Measurements from ENCODE around the gene RPRD2.
"Not testable (repeated sequence)": the region's sequence is repeated elsewhere in the genome, so short reads cannot be mapped to it uniquely, and the experiment has no call there.

Gene RPRD2

DNA sequence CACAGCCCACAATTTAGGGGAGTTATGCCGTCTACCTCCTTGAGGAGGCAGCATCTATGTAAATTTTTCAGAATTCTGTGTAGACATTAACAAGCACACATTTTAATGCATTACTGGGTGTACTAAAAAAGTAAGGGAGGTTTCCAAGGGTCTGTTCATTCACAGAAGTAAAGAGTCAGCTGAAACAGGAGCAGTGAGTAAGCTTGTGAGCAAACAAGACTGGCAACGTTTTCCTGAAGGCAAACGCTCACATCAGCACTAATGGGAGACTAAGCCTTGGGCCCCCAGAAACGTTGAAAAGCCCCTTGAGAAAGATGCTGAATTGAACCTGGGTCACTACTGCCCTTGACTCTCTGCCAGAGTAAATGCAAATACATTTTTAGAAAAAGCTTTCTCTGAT is 25.7 kb downstream of the RPRD2 start:
- DNase-seq, result no peak

DNA sequence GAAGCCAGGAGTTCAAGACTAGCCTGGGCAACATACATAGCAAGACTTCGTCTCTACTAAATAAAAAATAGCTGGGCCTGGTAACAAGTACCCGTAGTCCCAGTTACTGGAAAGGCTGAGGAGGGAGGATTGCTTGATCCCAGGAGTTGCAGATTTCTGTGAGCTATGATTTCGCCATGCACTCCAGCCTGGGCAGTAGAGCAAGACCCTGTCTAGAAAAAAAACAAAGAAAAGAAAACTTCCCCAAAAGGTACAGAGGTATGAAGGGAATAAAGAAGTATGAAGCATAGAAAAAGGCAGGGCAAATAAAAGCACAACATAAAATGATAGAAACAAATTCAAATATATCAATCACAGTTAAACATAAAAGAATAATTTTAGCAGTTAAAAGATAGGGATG is 28.7 kb downstream of the RPRD2 start:
- no peak for DNase-seq

DNA sequence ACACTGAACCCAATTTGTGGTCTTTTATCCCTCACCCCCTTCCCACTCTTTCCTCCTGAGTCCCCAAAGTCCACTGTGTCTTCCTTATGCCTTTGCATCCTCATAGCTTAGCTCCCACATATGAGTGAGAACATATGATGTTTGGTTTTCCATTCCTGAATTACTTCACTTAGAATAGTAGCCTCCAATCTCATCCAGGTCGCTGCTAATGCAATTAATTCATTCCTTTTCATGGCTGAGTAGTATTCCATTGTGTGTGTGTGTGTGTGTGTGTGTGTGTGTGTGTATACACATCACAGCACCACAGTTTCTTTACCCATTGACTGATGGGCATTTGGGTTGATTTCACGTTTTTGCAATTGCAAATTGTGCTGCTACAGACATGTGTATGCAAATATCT is 31.2 kb downstream of the RPRD2 start:
- not testable (repeated sequence) for DNase-seq

DNA sequence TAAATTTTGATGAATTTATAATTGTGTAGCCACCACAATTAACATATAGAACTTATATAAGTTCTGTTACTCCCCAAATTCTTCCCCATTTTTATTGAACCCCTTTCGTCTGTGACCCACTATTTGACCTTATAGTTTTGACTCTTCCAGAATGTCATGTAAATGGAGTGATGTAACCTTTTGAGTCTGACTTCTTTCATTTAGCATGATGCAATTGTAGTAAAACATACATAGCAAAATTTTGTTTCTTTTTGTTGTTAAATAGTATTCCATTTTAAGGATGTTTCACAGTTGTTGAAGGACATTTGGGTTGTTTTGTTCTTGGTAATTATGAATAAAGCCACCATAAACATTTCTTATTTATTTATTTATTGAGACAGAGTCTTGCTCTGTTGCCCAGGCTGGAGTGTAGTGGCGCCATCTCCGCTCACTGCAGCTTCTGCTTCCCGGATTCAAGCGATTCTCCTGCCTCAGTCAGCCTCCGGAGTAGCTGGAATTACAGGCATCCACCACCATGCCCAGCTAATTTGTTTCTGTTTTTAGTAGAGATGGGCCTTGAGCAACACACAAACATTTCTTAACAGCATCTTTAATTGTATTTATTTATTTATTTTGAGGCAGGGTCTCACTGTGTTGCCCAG is 33.6 kb downstream of the RPRD2 start:
- no peak for DNase-seq

DNA sequence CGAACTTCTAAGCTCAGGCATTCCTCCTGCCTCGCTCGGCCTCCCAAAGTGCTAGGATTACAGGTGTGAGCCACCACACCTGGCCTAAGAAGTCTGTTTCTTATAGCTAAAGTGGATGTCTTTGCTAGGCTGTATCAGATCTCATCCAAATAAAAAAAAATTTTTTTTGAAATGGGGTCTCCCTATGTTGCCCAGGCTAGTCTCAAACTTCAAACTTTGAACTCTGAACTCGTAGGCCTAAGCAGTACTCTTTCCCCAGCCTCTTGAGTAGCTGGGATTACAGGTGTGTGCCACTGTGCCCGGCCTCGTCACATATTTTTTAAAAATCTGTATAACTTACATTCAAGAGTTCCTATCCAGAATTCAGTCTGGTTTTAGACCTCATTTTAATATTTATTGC is 40.5 kb downstream of the RPRD2 start:
- DNase-seq, result no peak

DNA sequence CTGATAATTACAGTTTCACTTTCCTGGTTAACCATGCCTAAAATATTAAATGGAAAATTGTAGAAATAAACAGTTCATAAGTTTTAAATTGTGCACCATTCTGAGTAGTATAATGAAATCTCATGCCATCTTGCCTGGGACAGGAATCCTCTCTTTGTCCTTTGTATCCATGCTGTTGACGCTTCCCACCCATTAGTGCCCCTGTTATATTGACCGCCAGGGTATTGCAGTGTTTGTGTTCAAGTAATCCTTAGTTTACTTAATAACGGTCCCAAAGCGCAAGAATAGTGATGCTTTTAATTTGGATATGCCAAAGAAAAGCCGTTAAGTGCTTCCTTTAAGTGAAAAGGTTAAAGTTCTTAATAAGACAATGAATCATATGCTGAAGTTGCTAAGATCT is 41.7 kb downstream of the RPRD2 start:
- DNase-seq, result no peak

DNA sequence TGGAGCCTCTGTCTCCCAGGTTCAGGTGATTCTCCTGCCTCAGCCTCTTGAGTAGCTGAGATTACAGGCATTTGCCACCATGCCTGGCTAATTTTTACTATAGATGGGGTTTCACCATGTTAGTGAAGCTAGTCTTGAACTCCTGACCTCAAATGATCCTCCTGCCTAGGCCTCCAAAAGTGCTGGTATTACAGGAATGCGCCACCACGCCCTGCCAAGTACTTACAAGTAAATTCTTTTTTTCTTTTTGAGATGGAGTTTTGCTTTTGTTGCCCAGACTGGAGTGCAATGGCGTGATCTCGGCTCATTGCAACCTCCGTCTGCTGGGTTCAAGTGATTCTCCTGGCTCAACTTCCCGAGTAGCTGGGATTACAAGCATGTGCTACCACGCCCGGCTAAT is 42.5 kb downstream of the RPRD2 start:
- no peak for DNase-seq

DNA sequence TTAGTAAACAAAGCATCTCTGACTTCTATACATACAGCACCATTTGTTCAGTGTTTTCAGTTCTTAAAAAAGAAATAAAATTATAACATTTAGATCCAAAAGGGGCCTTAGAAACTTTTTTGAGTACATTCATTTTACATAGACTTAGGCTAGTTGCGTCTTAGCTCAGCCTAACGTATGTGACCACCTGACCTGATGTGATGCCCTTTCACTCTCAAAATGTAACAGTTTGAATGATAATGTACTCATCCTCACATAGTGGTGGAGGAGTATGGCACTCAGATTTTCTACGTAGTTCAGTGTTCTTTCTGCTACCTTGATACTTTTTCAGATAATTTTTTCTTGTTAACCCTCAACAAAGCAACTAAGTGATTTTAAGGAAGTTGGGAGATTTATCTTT is 43.4 kb downstream of the RPRD2 start:
- no peak for DNase-seq

DNA sequence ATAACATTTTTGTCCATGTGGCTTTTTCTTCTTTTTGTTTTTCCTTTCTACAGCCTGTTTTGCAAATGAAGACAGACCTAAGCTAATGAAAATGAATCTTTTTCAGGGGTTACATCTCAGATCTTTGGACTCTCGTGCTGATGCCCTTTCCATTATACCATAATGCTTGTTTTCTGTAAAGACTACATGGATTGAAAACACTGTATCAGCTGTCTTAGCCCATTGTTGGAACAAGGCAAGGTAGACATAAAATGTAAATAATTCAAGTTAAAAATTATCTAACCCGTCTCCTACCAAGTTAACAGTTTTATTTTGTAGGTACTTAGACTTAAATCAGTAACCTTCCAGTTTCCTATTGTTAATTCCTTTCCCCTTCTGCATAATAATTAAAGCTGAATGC is 44.9 kb downstream of the RPRD2 start:
- DNase-seq, result no peak

DNA sequence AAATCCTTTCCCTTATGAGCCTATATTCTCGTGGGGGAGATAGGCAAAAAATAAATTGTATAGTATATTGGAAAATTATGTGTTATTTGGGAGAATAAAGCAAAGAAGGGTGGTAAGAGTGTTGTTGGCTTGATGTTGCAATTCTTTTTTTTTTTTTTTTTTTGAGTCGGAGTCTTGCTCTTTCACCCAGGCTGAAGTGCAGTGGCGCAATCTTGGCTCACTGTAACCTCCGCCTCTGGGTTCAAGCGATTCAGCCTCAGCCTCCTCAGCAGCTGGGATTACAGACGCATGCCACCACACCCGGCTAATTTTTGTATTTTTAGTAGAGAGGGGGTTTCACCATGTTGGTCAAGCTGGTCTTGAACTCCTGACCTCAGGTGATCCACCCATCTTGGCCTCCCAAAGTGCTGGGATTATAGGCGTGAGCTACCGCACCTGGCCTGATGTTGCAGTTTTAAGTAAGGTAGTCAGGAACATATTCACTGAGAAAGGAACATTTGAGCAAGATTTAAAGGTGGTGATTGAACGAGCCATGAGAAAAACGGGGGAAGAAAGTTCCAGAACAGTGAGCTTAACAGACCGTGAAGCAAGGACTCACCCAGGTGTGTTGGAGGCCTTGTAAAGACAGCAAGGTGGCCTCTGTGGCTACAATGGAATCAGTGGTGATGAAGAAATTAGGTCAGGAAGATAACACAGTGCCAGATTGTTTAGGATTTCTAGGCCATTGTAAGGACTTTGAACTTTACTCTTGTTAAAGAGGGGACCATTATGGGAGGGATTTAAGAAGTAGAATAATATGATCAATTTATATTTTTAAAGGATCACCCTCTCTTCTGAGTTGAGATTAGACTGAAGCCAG is 45.8 kb downstream of the RPRD2 start:
- no peak for DNase-seq

DNA sequence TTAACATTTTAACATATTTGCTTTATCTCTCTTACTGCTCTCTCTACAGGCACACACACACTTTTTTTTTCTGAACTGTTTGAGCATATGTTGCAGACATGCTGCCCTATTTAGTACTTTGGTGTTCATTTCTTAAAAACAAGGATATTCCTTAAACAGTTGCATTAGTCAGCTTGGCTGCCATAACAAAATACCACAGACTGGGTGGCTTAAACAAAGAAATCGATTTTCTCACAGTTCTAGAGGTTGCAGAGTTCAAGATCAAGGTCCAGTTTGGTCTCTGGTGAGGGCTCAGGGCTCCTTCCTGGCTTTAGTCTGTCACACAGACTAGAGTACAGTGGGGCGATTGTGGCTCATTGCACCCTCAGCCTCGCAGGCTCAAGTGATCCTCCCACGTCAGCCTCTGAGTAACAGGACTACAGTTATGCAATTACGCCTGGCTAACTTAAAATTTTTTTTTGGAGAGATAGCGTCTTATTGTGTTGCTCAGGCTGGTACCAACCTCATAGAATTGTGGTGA is 46.7 kb downstream of the RPRD2 start:
- no peak for DNase-seq

DNA sequence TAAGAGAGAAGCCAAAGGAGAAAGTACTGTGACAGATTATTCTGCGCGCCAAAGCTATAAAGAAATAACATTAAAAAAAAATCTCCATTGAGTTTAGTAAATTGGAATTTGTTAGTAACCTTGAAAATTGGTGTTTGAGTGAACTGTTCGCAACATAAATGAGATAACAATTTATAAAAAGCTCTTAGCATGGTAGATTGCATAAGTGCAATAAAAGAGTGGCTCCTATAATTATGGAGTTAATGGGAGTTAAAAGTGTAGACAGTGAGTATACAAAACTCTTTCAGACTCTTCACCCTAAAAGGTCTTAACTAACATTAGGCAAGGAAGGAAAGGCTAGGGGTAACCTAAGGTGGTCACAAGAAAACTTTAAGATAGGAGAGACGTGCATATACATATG is 50.6 kb downstream of the RPRD2 start:
- DNase-seq, result no peak

DNA sequence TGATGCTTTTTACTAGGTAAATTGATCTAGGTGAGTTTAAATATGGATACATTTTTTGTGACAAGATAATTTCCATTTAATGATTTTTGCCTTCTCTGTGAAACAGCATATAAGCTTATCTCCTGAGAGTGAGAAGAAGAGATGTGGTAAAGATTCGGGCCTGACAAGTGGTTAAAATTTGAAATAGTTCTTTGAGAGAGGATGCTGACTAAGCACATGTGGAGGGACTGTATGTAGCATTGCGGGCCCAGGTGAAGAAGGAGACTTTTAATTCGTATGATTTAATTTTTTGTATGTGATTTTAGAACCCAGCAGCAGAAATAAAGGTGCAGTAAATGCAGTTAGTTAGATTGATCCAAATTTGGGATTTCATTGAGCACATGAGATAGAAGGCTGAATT is 51.9 kb downstream of the RPRD2 start:
- DNase-seq, result no peak

DNA sequence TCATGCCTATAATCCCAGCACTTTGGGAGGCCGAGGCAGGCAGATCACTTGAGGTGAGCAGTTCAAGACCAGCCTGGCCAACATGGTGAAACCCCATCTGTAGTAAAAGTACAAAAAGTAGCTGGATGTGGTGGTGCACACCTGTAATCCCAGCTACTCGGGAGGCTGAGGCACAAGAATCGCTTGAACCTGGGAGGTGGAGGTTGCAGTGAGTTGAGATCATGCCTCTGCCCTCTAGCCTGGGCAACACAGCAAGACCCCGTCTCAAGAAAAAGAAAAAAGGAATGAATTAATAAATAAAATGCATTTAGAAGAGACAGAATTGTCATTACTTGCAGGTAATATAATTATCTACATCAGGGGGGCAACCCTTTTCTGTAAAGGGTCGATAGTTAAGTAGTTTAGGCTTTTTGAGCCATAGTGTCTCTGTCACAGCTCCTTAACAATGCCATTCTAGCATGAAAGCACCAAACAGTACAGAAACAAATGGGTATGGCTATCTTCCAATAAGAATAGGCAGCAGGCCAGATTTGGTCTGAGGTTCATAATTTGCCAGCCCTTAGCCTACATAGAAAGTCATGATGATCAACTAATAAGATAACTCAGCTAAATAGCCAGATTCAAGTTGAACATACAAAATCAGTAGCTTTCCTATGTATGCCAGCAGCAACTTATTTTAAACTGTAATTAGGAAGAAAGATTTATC is 56.8 kb downstream of the RPRD2 start:
- DNase-seq, result no peak

DNA sequence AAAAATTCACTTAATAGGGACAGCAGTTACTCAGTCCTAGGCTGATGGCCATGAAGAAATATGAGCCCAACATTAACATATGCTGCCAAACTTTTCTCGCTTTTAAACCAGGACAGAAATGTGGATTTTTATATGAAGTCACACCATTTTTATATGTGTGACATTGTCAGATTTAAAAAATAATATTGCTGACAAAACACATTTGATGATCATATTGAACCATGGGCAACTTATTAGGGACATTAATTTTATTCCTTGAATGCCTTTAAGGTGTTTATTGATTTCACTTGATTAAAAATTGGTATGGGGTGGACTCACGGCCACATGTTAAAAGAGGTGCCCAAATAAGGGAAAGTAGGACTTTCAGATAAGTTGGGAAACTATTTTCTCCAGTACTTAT is 58.6 kb downstream of the RPRD2 start:
- no peak for DNase-seq

DNA sequence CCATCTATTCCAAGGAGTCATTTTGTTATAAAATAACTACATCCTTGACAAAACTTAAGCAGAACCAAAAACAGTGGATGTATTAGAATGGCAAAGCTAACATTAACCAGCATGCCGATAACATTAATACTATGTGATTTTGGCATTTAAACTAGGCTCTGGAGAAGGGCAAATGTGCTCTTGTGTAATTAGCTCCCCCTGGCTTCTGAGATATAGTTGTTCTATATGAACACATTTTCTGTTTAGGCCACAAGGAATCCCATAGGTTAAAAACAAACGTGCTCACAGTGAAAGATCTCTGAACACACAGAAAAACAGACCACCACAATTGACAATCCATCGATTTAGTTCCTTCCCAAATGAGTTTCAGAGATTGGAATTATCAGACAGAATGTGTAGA is 65.9 kb downstream of the RPRD2 start:
- no peak for DNase-seq

DNA sequence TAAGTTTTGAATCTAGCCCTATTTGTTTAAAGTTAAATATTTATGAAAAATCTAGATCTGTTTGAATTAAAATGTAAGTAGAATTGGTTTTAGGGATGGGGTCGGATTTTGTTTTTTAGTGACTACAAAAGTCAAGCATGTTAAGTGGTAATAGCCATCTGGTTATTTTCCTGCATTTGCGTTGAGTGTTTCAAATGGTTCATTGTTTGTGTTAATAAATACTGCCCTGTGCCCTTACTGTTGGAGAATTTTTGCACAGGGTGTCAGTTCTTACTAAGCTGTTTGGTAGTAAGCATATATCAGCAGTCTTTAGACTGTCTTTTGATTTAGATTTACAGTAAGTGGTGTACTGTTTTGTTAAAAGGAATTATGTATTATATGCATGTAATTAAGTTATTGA is 77.2 kb downstream of the RPRD2 start:
- no peak for DNase-seq

DNA sequence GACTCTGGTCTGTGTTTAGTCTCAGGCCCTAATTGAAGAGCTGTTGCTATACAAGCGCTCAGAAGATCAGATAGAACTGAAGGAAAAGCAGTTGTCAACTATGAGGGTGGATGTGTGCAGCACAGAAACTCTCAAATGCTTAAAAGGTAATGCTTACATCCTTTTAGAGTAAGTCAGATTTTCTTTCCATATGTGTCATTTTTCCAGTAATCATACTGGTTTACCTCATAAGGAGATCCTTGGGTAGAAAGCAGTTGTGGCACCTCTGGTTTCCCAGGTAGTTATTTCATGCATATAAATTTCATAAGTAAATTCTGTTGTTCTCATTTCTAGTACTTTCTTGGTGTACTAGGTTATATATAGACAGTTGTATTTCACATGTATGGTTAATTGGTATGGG is 80.3 kb downstream of the RPRD2 start:
- no peak for DNase-seq

DNA sequence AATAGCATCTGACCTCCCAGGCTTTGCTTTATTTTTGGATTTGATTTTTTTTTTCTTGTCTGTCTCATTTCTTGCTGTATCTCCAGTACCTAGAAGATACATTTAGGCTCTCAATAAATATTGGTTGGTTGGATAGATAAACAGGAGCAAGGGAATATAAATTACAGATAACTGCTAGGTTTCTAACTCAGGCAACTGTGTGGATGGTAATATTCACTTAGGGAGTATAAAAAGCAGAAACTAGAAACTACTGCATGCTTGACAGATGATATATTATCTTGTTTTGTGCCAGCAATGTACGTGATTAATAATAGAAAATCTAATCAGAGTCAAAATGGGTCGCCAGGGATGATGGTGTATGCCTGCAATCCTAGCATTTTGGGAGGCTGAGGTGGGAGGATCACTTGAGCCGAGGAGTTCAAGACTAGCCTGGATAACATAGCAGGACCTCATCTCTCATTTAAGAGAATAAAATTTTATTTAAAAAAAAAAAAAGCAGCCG is 92.2 kb downstream of the RPRD2 start:
- peak; percentile 1 for DNase-seq

DNA sequence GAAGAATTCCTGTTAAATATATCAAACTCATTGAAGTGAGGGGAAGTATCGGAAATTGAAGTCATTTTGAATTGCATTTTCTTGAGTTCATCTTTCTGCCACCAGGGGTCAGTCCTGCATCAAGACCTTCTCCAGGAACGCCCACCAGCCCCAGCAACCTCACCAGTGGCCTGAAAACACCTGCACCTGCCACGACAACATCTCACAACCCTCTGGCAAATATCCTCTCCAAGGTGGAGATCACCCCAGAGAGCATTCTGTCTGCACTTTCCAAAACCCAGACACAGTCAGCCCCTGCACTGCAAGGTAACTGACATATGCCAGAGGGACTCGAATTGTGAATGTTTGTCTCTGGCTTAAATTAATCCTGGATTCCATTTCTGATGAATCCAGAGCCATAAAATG is 100.5 kb downstream of the RPRD2 start:
- peak; percentile 71 for DNase-seq

DNA sequence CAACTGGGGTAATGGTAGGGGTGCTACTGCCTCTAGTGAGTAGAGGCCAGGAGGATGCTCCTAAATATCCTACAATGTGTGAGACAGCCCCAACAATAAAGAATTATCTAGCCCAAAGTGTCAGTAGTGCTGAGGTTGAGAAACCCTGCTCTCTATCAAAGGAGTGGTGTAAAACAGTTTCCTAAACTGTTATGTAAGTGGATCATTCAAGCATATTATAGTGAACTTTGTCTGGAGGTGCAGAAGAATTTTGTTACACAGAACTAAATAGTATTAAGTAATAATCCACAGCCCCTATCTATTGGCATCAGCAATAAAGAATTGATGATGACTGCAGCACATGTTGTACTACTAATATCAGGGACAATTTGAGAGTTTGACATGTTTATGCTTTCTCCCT is 103.0 kb downstream of the RPRD2 start:
- DNase-seq, result no peak

DNA sequence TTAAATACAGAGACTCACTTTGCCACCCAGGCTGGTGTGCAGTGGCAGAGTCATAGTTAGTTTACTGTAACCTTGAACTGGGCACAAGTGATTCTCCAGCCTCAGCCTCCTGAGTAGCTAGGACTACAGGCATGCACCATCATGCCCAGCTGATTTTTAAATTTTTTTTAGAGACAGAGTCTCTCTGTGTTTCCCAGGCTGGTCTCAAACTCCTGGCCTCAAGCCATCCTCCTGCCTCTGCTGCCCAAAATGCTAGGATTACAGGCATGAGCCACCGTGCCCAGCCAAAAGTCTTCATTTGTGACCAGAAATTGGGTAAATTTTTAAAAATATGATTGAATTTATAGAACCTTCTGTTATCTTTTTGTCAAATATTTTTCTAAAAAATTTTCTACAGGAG is 105.3 kb downstream of the RPRD2 start:
- DNase-seq, result no peak

DNA sequence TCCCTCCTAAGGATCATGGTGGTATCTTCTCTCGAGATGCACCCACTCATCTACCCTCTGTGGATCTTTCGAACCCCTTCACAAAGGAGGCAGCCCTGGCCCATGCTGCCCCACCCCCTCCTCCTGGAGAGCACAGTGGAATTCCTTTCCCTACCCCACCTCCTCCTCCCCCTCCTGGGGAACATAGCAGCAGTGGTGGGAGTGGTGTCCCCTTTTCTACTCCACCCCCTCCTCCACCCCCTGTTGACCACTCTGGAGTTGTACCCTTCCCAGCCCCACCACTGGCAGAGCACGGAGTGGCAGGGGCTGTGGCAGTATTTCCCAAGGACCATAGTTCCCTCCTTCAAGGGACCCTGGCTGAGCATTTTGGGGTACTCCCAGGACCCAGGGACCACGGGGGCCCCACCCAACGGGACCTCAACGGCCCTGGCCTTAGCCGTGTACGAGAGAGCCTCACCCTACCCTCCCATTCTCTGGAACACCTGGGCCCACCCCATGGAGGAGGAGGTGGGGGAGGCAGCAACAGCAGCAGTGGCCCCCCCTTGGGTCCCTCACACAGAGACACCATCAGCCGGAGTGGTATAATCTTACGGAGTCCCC is 108.8 kb downstream of the RPRD2 start:
- no peak for DNase-seq
